Breast epithelium (tissue), 3 donors: Measurements from ENCODE around the gene HSPA1B.

ENCODE experiments used
- POLR2A ChIP-seq: fragments of 450-650 bp; IDR thresholded peaks from one replicate; pipeline ENCODE4 v1.6.1; 2016; ENCODE audit warnings: antibody characterized with exemption, mild to moderate bottlenecking, moderate library complexity
- TF ChIP-seq, protein P1 (sequence below), 3 donors: fragments of 450-650 bp; IDR thresholded peaks; one replicate each; pipeline ENCODE4 v1.5.1; 2016 to 2017; ENCODE audit warnings: antibody characterized with exemption in 3 of 3, mild to moderate bottlenecking in 3 of 3, moderate library complexity in 3 of 3

- TF ChIP-seq, protein P1, sequence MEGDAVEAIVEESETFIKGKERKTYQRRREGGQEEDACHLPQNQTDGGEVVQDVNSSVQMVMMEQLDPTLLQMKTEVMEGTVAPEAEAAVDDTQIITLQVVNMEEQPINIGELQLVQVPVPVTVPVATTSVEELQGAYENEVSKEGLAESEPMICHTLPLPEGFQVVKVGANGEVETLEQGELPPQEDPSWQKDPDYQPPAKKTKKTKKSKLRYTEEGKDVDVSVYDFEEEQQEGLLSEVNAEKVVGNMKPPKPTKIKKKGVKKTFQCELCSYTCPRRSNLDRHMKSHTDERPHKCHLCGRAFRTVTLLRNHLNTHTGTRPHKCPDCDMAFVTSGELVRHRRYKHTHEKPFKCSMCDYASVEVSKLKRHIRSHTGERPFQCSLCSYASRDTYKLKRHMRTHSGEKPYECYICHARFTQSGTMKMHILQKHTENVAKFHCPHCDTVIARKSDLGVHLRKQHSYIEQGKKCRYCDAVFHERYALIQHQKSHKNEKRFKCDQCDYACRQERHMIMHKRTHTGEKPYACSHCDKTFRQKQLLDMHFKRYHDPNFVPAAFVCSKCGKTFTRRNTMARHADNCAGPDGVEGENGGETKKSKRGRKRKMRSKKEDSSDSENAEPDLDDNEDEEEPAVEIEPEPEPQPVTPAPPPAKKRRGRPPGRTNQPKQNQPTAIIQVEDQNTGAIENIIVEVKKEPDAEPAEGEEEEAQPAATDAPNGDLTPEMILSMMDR (IDR thresholded peaks at IDR 0.05) = no peak
- TF ChIP-seq POLR2A = no peak
Observed at GRCh38 chr6:31861919-31862343, 34.4 kb downstream of the HSPA1B start.
